Stimulated activated CD4-positive, alpha-beta T cell treated with anti-CD3 and anti-CD28 coated beads, Interleukin-4, amount 100 ng/mL, for 4 hours (primary cell): Measurements from ENCODE around the gene ZNF823.
A peak's percentile ranks its signal among the peaks of the same experiment; 100 is the strongest.
"Not testable (repeated sequence)": the region's sequence is repeated elsewhere in the genome, so short reads cannot be mapped to it uniquely, and the experiment has no call there.

ENCODE experiments used
- DNase-seq, 2 experiments: peaks; one replicate each; pipeline ENCODE4 v3.0.0-alpha.2; 2020

Gene ZNF823

DNA sequence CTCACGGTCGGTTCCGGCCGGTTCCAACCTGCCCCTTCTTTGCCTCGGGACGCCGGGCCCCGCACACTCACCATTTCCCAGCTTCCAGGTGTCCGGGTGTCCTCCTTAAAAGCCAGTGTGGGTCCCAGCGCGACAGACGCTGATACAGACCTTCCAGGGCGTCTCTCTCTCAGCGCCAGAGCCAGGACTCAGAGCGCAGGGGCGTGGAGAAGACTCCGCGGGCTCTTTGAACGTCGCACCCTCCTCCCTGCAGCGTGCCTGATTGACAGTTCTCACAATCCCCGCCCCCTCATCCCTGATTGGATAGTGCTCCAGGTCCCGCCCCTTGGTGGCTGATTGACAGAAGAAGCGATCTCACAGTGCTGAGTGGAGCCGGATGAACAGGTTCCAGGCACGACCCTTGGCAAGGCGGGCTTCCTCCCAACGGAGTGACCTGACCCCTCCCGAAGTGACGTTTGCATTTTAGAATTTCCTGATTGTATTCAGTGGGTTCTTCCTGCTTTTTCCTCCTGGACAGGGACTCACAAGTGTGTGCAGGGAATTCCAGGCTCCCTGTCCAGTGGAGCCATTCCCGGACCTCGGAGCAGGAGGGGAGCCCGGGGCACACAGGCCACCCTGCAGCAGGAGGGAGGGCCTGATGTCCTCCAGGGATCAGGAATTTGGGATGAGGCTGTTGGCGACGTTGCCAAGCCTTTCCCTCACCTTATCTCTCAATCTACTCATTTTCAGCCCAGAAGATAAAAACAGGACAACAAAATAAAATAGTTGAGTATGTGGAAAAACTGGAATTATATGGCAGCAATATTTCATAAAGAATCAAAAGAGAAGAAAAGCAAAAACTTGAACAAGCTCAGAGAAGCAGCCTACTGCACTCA lies at the start of gene ZNF823:
ZNF823 (minus strand) TSS at position 201 of the 875 bp plus-strand sequence; CDS start at position 74, 127 bp downstream.
- DNase-seq = peak; percentile 94 to 97

DNA sequence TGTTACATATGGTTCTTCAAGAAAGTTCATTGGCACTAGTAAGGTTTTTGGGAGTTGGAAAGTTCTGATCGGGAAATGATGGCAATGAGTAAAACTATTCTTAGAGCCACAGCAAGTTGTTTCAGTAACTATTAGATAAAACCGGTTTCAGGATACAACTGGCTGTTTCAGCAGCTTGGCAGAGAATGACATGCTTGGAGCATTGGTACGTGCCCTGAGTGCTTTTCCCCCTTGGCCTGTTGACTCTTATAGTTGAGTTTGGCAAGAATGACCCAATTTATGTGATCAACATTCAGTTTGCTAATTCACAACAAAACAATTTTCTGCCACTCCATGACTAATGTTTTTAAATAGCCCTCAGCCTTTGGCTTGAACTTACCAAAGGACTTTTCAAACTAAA lies 48.8 kb upstream of the ZNF823 start:
- DNase-seq = no peak

GRCh38 chr19:11784356-11784755 lies 45.6 kb upstream of the ZNF823 start:
- DNase-seq = no peak

GRCh38 chr19:11783767-11784166 lies 45.0 kb upstream of the ZNF823 start:
- no peak for DNase-seq

DNA sequence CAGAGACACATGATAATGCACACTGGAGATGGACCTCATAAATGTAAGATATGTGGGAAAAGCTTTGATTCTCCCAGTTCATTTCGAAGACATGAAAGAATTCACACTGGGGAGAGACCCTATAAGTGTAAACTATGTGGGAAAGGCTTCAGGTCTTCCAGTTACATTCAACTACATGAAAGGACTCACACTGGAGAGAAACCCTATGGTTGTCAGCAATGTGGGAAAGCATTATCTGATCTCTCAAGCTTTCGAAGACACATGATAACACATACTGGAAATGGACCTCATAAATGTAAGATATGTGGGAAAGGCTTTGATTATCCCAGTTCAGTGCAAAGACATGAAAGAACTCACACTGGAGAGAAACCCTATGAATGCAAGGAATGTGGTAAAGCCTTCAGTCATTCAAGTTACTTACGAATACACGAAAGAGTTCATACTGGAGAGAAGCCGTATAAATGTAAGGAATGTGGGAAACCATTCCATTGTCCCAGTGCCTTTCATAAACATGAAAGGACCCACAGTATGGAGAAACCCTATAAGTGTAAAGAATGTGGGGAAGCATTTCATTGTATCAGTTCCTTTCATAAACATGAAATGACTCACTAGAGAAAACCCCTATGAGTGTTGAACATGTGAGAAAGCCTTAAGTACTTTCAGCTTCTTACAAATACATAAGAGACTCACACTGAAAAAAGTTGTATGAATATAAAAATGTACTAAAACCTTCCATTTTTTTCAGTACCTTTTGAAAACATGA lies 42.7 kb upstream of the ZNF823 start:
- DNase-seq = no peak

GRCh38 chr19:11780431-11781020 lies 41.8 kb upstream of the ZNF823 start:
- no peak for DNase-seq

DNA sequence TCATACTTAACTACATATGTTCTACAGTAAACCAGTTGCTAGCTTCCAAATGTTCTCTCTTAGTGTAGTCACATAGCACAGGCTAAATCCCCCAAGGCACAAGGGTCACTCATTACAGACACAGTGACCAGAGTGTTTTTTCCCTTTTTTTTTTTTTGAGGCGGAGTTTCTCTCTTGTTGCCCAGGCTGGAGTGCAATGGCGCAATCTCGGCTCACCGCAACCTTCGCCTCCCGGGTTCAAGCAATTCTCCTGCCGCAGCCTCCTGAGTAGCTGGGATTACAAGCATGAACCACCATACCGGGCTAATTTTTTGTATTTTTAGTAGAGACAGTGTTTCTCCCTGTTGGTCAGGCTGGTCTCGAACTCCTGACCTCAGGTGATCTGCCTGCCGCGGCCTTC lies 37.9 kb upstream of the ZNF823 start:
- DNase-seq = not testable (repeated sequence)

- DNase-seq = not testable (repeated sequence)
These were observed 32.8 kb upstream of the ZNF823 start for GRCh38 chr19:11771520-11771919.

DNA sequence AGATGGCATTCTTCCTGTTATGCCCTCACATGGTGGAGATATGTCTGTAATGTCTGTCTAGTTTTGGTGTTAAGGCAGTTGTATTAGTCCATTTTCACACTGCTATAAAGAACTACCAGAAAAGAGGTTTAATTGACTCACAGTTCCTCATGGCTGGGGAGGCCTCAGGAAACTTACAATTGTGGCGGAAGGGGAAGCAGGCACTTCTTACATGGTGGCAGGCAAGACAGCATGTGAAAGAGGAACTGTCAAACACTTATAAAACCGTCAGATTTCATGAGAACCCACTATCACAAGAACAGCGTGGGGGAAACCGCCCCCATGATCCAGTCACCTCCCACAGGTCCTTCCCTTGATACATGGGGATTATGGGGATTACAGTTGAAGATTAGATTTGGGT lies 31.2 kb upstream of the ZNF823 start:
- DNase-seq = no peak

DNA sequence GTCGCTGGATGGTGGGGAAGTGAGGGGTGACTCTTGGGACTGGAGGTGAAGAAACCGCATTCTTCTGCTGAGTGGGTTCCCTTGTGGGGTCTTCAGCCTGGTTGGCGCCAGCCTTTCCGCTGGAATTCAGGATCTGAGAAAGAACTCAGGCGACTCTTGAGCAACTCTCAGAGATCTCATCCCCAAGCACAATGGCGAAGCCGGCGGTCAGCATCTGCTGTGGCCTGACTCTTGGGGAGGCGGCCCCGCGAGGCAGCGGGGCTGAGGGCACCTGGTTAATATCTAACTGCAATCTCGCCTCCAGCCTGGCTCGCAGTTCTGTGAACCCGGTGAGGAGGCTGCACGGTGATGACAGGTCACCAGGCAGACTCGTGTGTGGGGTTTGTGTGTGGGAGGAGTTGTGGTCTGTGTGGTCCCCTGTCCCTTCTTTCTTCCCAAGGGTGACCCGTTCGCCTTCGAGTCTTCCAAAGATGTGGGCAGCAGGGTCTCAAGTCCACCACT lies 28.9 kb upstream of the ZNF823 start:
- DNase-seq = peak; percentile 2 to 14

- peak; percentile 89 to 93 for DNase-seq
These were observed 28.1 kb upstream of the ZNF823 start, which contains the start of gene ZNF441 for GRCh38 chr19:11766597-11767591. Gene ZNF441, plus strand, starts transcription at chr19:11767000. Its CDS starts 194 bp downstream, at chr19:11767194.

GRCh38 chr19:11763611-11764010 lies 24.9 kb upstream of the ZNF823 start:
- no peak for DNase-seq

GRCh38 chr19:11763117-11763516 lies 24.4 kb upstream of the ZNF823 start:
- DNase-seq = no peak

GRCh38 chr19:11759805-11760204 lies 21.1 kb upstream of the ZNF823 start:
- DNase-seq = no peak

DNA sequence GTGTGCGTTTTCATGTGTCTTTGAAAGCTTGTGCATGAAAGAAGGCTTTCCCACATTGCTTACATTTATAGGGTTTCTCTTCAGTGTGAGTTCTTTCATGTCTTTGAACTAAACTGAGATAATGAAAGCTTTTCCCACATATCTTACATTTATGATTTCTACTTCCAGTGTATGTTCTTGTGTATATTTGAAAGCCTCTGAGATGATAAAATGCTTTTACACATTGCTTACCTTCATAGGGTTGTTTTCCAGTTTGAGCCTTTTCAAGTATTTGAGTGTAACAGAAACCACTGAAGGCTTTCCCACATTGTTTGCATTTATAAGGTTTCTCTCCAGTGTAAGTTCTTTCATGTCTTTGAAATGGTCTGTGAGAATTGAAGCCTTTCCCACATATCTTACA lies 18.2 kb upstream of the ZNF823 start:
- no peak for DNase-seq

DNA sequence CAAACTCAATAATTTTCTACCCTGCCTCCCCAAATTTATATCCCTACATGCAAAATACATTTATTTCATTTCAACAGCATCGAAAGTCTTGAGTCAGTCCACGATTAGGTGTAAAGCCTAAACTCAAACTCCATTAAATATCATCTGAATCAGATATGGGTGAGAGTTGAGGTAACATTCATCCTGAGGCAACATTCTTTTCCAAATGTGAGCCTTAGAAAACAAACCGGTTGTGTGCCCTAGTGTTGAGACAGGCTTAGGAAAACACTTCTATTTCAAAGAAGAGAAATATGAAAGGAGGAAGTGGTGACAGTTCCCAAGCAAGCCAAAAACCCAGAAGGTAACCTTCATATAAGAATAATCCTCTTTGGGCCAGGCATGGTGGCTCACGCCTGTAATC lies 15.9 kb upstream of the ZNF823 start:
- no peak for DNase-seq

DNA sequence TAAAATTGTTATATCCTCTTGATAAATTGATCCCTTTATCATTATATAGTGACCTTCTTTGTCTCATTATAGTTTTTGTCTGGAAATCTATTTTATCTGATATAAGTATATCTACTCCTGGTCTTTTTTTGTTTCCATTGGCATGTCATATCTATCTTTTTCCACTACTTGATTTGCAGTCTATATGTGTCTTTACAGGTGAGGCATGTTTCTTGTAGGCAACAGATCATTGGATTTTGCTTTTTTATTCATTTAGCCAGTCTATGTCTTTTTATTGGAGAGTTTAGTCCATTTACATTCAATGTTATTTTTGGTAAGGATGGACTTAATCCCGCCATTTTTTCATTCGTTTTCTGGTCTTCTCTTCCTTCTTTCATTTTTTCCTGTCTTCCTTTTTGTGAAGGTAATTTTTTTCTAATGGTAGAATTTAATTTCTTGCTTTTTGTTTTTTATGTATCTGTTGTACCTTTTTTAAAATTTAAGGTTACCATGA lies 13.5 kb upstream of the ZNF823 start:
- DNase-seq = no peak

DNA sequence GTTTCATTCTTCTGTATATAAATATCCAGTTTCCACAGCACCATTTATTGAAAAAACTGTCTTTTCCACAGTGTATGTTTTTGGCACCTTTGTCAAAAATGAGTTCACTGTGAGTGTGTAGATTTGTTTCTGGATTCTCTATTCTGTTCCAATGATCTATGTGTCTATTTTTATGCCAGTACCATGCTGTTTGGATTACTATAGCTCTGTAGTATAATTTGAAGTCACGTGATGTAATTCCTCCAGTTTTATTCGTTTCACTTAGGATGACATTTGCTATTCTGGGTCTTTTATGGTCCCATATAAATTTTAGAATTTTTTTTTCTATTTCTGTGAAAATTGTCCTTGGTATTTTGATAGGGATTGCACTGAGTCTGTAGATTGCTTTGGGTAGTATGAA lies 11.0 kb upstream of the ZNF823 start:
- no peak for DNase-seq

DNA sequence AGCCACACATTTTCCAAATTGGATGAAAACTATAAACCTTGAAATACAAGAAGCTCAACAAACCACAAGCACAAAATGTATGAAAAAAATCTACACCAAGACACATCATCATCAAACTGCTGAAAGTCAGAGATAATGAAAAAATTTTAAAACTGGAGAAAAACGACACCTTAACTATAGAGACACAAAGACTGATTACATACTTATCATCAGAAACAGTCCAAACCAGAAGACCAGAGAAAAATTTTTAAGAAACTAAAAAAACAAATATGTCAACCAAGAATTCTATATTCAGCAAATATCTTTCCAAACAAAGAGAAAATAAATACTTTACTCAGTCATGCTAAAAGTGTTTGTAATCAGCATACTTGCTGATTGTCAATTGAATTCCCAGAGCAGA lies 8.5 kb upstream of the ZNF823 start:
- DNase-seq = no peak

GRCh38 chr19:11745869-11746268 lies 7.1 kb upstream of the ZNF823 start:
- DNase-seq = no peak

GRCh38 chr19:11737964-11738745 lies 591 bp downstream of the ZNF823 start:
- peak; percentile 8 to 21 for DNase-seq
